Muscle of leg (tissue), 16 donors: ENCODE measurements around the gene PEX16. TPM values are rescaled to one million over a fixed set of nuclear protein-coding genes. Genes with fewer than 3 reads are reported as not detected.
A peak's percentile ranks its signal among the peaks of the same experiment; 100 is the strongest.

ENCODE experiments used
- DNase-seq: peaks from one replicate; pipeline ENCODE4 v3.0.0; 2013
- H3K27ac ChIP-seq: one replicate; pipeline ENCODE4 v1.5.1; 2013; ENCODE audit warnings: mild to moderate bottlenecking, low read length, control low read depth
- H3K27me3 ChIP-seq: one replicate; pipeline ENCODE4 v1.6.1; 2013; ENCODE audit warnings: low read length; ENCODE audit not compliant: control insufficient read depth, insufficient read depth
- H3K36me3 ChIP-seq: one replicate; pipeline ENCODE4 v1.6.1; 2013; ENCODE audit warnings: low read length; ENCODE audit not compliant: control insufficient read depth, insufficient read depth
- H3K4me1 ChIP-seq: one replicate; pipeline ENCODE4 v1.6.1; 2013; ENCODE audit warnings: low read length; ENCODE audit not compliant: control insufficient read depth, insufficient read depth
- H3K4me3 ChIP-seq: one replicate; pipeline ENCODE4 v1.5.1; 2013; ENCODE audit warnings: low read length, control low read depth
- H3K9me3 ChIP-seq: replicated peaks from 2 replicates; pipeline ENCODE4 v1.6.1; 2013; ENCODE audit warnings: low read depth, low read length; ENCODE audit not compliant: control insufficient read depth
- WGBS: methylation state at CpG from one replicate; pipeline ENCODE4 v1.1.5; 2013; ENCODE audit warnings: missing lambda C conversion rate; ENCODE audit not compliant: insufficient coverage; 5-methylcytosine and 5-hydroxymethylcytosine counted together
- long read RNA-seq, 11 donors: transcript quantifications; one replicate each; lab custom pipeline, GENCODE V29; 2026
- polyA plus RNA-seq, 8 donors: library from polyadenylated mRNA; unstranded; fragments of 120-200 nt; gene quantifications; one replicate each; pipeline versions ENCODE4 v1.2.1 to v1.2.3, GENCODE V29; 2013; ENCODE audit warnings: inconsistent platforms in 1 of 8, low replicate concordance in 1 of 8; ENCODE audit not compliant: insufficient read length in 8 of 8, insufficient read depth in 1 of 8
- total RNA-seq: library from RNA; stranded (reverse); fragments of 120-200 nt; gene quantifications from one replicate; pipeline ENCODE4 v1.2.4, GENCODE V29; 2013

Gene PEX16
- 13.8 TPM for total RNA-seq
- 10 to 100 TPM; 11.1 to 16.3 (median 14.2) TPM for polyA plus RNA-seq
- long read RNA-seq, donor 1, result 0 reads
- long read RNA-seq, donor 2, partial matches to known transcripts, result 0 of 1 reads
- long read RNA-seq, donor 2, other reads (novel, unspliced or antisense), result 0 of 1 reads
- long read RNA-seq, donor 3, transcript PEX16-202 (11 exons, 1,335 nt), result major isoform, 5 of 11 reads
- long read RNA-seq, donor 3, partial matches to known transcripts, result 5 of 11 reads
- long read RNA-seq, donor 3, other reads (novel, unspliced or antisense), result 0 of 11 reads
- long read RNA-seq, donor 4, partial matches to known transcripts, result 0 of 3 reads
- long read RNA-seq, donor 4, other reads (novel, unspliced or antisense), result 0 of 3 reads
- long read RNA-seq, donor 5, transcript PEX16-202 (11 exons, 1,335 nt), result major isoform, 10 of 18 reads
- long read RNA-seq, donor 5, partial matches to known transcripts, result 7 of 18 reads
- long read RNA-seq, donor 5, other reads (novel, unspliced or antisense), result 0 of 18 reads
- long read RNA-seq, donor 6, transcript PEX16-202 (11 exons, 1,335 nt), result major isoform, 7 of 7 reads
- long read RNA-seq, donor 6, partial matches to known transcripts, result 0 of 7 reads
- long read RNA-seq, donor 6, other reads (novel, unspliced or antisense), result 0 of 7 reads
- long read RNA-seq, donor 7, partial matches to known transcripts, result 0 of 2 reads
- long read RNA-seq, donor 7, other reads (novel, unspliced or antisense), result 0 of 2 reads
- long read RNA-seq, donor 8, partial matches to known transcripts, result 0 of 4 reads
- long read RNA-seq, donor 8, other reads (novel, unspliced or antisense), result 0 of 4 reads
- long read RNA-seq, donor 9, partial matches to known transcripts, result 0 of 3 reads
- long read RNA-seq, donor 9, other reads (novel, unspliced or antisense), result 0 of 3 reads
- long read RNA-seq, donor 10, partial matches to known transcripts, result 0 of 3 reads
- long read RNA-seq, donor 10, other reads (novel, unspliced or antisense), result 0 of 3 reads
- long read RNA-seq, donor 11, partial matches to known transcripts, result 0 of 4 reads
- long read RNA-seq, donor 11, other reads (novel, unspliced or antisense), result 0 of 4 reads

- peak within 1 kb of the TSS; percentile 99 for H3K4me3 ChIP-seq
These were observed at the start of gene PEX16 for GRCh38 chr11:45917623-45918330. Gene PEX16, minus strand, starts transcription at chr11:45917877. Its CDS starts 66 bp downstream, at chr11:45917811.

GRCh38 chr11:45964911-45965389 lies 47.3 kb upstream of the PEX16 start:
- H3K9me3 ChIP-seq, result no peaks in the 10 kb centered on the region
- DNase-seq, result peak; percentile 85
- peaks cover 50% of the 10 kb centered on the region for H3K36me3 ChIP-seq
- H3K4me1 ChIP-seq, result no peaks in the 10 kb centered on the region
- H3K4me3 ChIP-seq, result no peak overlapping the region
- 30% methylated on average over 6 of the region's 9 CpGs for WGBS
- H3K27ac ChIP-seq, result no peak overlapping the region
- no peaks in the 10 kb centered on the region for H3K27me3 ChIP-seq

More at GRCh38 chr11:45917623-45918330, at the start of gene PEX16:
- H3K4me1 ChIP-seq, result peaks cover 29% of the 10 kb centered on the region
- peak; percentile 100 for DNase-seq
- under 1% methylated on average over 44 of the region's 45 CpGs for WGBS
- peaks cover 30% of the 10 kb centered on the region for H3K36me3 ChIP-seq
- peaks cover 28% of the 10 kb centered on the region for H3K27me3 ChIP-seq
- H3K9me3 ChIP-seq, result no peaks in the 10 kb centered on the region
- H3K27ac ChIP-seq, result peak within 1 kb of the TSS; percentile 96

GRCh38 chr11:45961751-45962240 lies 44.1 kb upstream of the PEX16 start:
- no peak overlapping the region for H3K27ac ChIP-seq

GRCh38 chr11:45960387-45961095 lies 42.9 kb upstream of the PEX16 start:
- Histone ChIP-seq H3K27me3 (no peaks in the 10 kb centered on the region), H3K27ac (no peak overlapping the region), H3K36me3 (peaks cover 17% of the 10 kb centered on the region), H3K4me1 (no peaks in the 10 kb centered on the region), H3K4me3 (no peak overlapping the region), H3K9me3 (peaks cover 2% of the 10 kb centered on the region)
- no CpG with 5 or more reads among the region's 4 CpGs for WGBS
- peak; percentile 95 for DNase-seq

More at GRCh38 chr11:45961751-45962240, 44.1 kb upstream of the PEX16 start:
- WGBS, result no CpG with 5 or more reads among the region's 7 CpGs
- H3K27me3 ChIP-seq, result no peaks in the 10 kb centered on the region
- peaks cover 2% of the 10 kb centered on the region for H3K9me3 ChIP-seq
- peaks cover 25% of the 10 kb centered on the region for H3K36me3 ChIP-seq
- H3K4me3 ChIP-seq, result no peak overlapping the region
- no peak for DNase-seq
- no peaks in the 10 kb centered on the region for H3K4me1 ChIP-seq

- no peak overlapping the region for H3K4me3 ChIP-seq
- WGBS, result no CpG with 5 or more reads among the region's 1 CpG
- no peaks in the 10 kb centered on the region for H3K27me3 ChIP-seq
- peak; percentile 26 for DNase-seq
- no peaks in the 10 kb centered on the region for H3K4me1 ChIP-seq
- peaks cover 11% of the 10 kb centered on the region for H3K36me3 ChIP-seq
- H3K9me3 ChIP-seq, result peaks cover 2% of the 10 kb centered on the region
- H3K27ac ChIP-seq, result no peak overlapping the region
These were observed 42.2 kb upstream of the PEX16 start for GRCh38 chr11:45959851-45960250.

GRCh38 chr11:45949992-45950407 lies 32.3 kb upstream of the PEX16 start:
- H3K9me3 ChIP-seq, result no peaks in the 10 kb centered on the region
- H3K4me3 ChIP-seq, result no peak overlapping the region
- H3K4me1 ChIP-seq, result no peaks in the 10 kb centered on the region
- peak; percentile 60 for DNase-seq
- peaks cover 54% of the 10 kb centered on the region for H3K36me3 ChIP-seq
- no peaks in the 10 kb centered on the region for H3K27me3 ChIP-seq
- no peak overlapping the region for H3K27ac ChIP-seq
- WGBS, result 100% methylated on average over 1 of the region's 1 CpG

- Histone ChIP-seq H3K36me3 (peaks cover 62% of the 10 kb centered on the region), H3K27ac (no peak overlapping the region), H3K4me3 (no peak overlapping the region), H3K9me3 (no peaks in the 10 kb centered on the region), H3K27me3 (no peaks in the 10 kb centered on the region), H3K4me1 (no peaks in the 10 kb centered on the region)
- WGBS, result 54% methylated on average over 3 of the region's 3 CpGs
- no peak for DNase-seq
These were observed 30.7 kb upstream of the PEX16 start for GRCh38 chr11:45948356-45948755.

- Histone ChIP-seq H3K4me3 (no peak overlapping the region), H3K9me3 (no peaks in the 10 kb centered on the region), H3K27me3 (no peaks in the 10 kb centered on the region), H3K36me3 (peaks cover 63% of the 10 kb centered on the region), H3K27ac (no peak overlapping the region), H3K4me1 (no peaks in the 10 kb centered on the region)
- DNase-seq, result no peak
- WGBS, result no CpG with 5 or more reads among the region's 1 CpG
These were observed 30.2 kb upstream of the PEX16 start for GRCh38 chr11:45947885-45948284.
